Effector memory CD4-positive, alpha-beta T cell (primary cell): Measurements from ENCODE around the gene CDK1.
"Not testable (repeated sequence)": the region's sequence is repeated elsewhere in the genome, so short reads cannot be mapped to it uniquely, and the experiment has no call there.

Source experiments
- DNase-seq, 3 donors: peaks; one replicate each; pipeline ENCODE4 v3.0.0-alpha.2; 2020
- H3K27ac ChIP-seq: 2 replicates; pipeline ENCODE4 v1.7.0; 2013; ENCODE audit warnings: mild to moderate bottlenecking, low read length, moderate library complexity; ENCODE audit not compliant: insufficient read depth, poor library complexity, severe bottlenecking
- H3K27me3 ChIP-seq: replicated peaks from 2 replicates; pipeline ENCODE4 v1.7.0; 2013; ENCODE audit warnings: mild to moderate bottlenecking, low read length; ENCODE audit not compliant: insufficient read depth, control insufficient read depth, poor library complexity, severe bottlenecking
- H3K36me3 ChIP-seq: 2 replicates; pipeline ENCODE4 v1.7.0; 2013; ENCODE audit warnings: mild to moderate bottlenecking, low read length, moderate library complexity; ENCODE audit not compliant: control insufficient read depth, insufficient read depth
- H3K4me1 ChIP-seq: 2 replicates; pipeline ENCODE4 v1.7.0; 2013; ENCODE audit warnings: low read length, mild to moderate bottlenecking; ENCODE audit not compliant: control insufficient read depth, insufficient read depth, poor library complexity, severe bottlenecking
- H3K4me3 ChIP-seq: 2 replicates; pipeline ENCODE4 v1.7.0; 2013; ENCODE audit warnings: low read length, low read depth, mild to moderate bottlenecking; ENCODE audit not compliant: insufficient read depth, poor library complexity, severe bottlenecking
- H3K9me3 ChIP-seq: 2 replicates; pipeline ENCODE4 v1.7.0; 2013; ENCODE audit warnings: mild to moderate bottlenecking, low read length, moderate library complexity; ENCODE audit not compliant: control insufficient read depth

Gene CDK1

GRCh38 chr10:60821656-60822055 is 43.4 kb downstream of the CDK1 start:
- H3K27me3 ChIP-seq = no peaks in the 10 kb centered on the region
- H3K9me3 ChIP-seq = no peaks in the 10 kb centered on the region
- DNase-seq = no peak
- no peaks in the 10 kb centered on the region for H3K36me3 ChIP-seq
- no peak overlapping the region for H3K4me3 ChIP-seq
- no peaks in the 10 kb centered on the region for H3K4me1 ChIP-seq
- H3K27ac ChIP-seq = no peak overlapping the region

- no peaks in the 10 kb centered on the region for H3K27me3 ChIP-seq
- H3K9me3 ChIP-seq = no peaks in the 10 kb centered on the region
- H3K4me3 ChIP-seq = no peak overlapping the region
- no peak for DNase-seq
- H3K27ac ChIP-seq = no peak overlapping the region
- H3K36me3 ChIP-seq = no peaks in the 10 kb centered on the region
- no peaks in the 10 kb centered on the region for H3K4me1 ChIP-seq
Observed at GRCh38 chr10:60822809-60823208, 44.5 kb downstream of the CDK1 start.

- Histone ChIP-seq H3K4me3 (no peak overlapping the region), H3K36me3 (no peaks in the 10 kb centered on the region), H3K27ac (no peak overlapping the region), H3K9me3 (no peaks in the 10 kb centered on the region), H3K27me3 (no peaks in the 10 kb centered on the region), H3K4me1 (no peaks in the 10 kb centered on the region)
- DNase-seq = no peak
Observed at GRCh38 chr10:60823324-60823723, 45.0 kb downstream of the CDK1 start.

- Histone ChIP-seq H3K9me3 (no peaks in the 10 kb centered on the region), H3K4me1 (no peaks in the 10 kb centered on the region), H3K36me3 (no peaks in the 10 kb centered on the region), H3K4me3 (no peak overlapping the region), H3K27ac (no peak overlapping the region), H3K27me3 (no peaks in the 10 kb centered on the region)
- no peak for DNase-seq
Observed at GRCh38 chr10:60825520-60825919, 47.2 kb downstream of the CDK1 start.

GRCh38 chr10:60827791-60828488 is 49.7 kb downstream of the CDK1 start:
- no peaks in the 10 kb centered on the region for H3K4me1 ChIP-seq
- no peaks in the 10 kb centered on the region for H3K36me3 ChIP-seq
- H3K27me3 ChIP-seq = no peaks in the 10 kb centered on the region
- no peak overlapping the region for H3K27ac ChIP-seq
- H3K4me3 ChIP-seq = no peak overlapping the region
- DNase-seq = no peak
- no peaks in the 10 kb centered on the region for H3K9me3 ChIP-seq

- no peaks in the 10 kb centered on the region for H3K36me3 ChIP-seq
- H3K4me3 ChIP-seq = no peak overlapping the region
- no peak overlapping the region for H3K27ac ChIP-seq
- no peaks in the 10 kb centered on the region for H3K4me1 ChIP-seq
- no peak for DNase-seq
- no peaks in the 10 kb centered on the region for H3K9me3 ChIP-seq
- H3K27me3 ChIP-seq = no peaks in the 10 kb centered on the region
Observed at GRCh38 chr10:60828489-60828852, 50.2 kb downstream of the CDK1 start.

- not testable (repeated sequence) for DNase-seq, H3K27ac ChIP-seq, H3K4me1 ChIP-seq, H3K4me3 ChIP-seq, H3K27me3 ChIP-seq, H3K9me3 ChIP-seq, H3K36me3 ChIP-seq
Observed at GRCh38 chr10:60832136-60832535, 53.9 kb downstream of the CDK1 start.

GRCh38 chr10:60834401-60834800 is 56.1 kb downstream of the CDK1 start:
- H3K4me3 ChIP-seq = no peak overlapping the region
- no peak overlapping the region for H3K27ac ChIP-seq
- no peaks in the 10 kb centered on the region for H3K4me1 ChIP-seq
- no peaks in the 10 kb centered on the region for H3K9me3 ChIP-seq
- DNase-seq = no peak
- no peaks in the 10 kb centered on the region for H3K27me3 ChIP-seq
- no peaks in the 10 kb centered on the region for H3K36me3 ChIP-seq

- Histone ChIP-seq H3K4me3 (no peak overlapping the region), H3K27me3 (no peaks in the 10 kb centered on the region), H3K36me3 (no peaks in the 10 kb centered on the region), H3K9me3 (no peaks in the 10 kb centered on the region), H3K27ac (no peak overlapping the region), H3K4me1 (no peaks in the 10 kb centered on the region)
- DNase-seq = no peak
Observed at GRCh38 chr10:60835049-60835448, 56.8 kb downstream of the CDK1 start.

GRCh38 chr10:60841227-60841626 is 62.9 kb downstream of the CDK1 start:
- not testable (repeated sequence) for H3K4me3 ChIP-seq, H3K4me1 ChIP-seq, H3K27me3 ChIP-seq, DNase-seq, H3K36me3 ChIP-seq, H3K27ac ChIP-seq, H3K9me3 ChIP-seq
